Astrocyte of the spinal cord (primary cell): ENCODE measurements around the gene CHDH.

Experiments used
- DNase-seq: peaks from one replicate; pipeline ENCODE4 v3.0.0; 2011; ENCODE audit warnings: low read depth, low spot score
- H3K4me3 ChIP-seq: 2 replicates; pipeline ENCODE4 v1.5.1; 2011; ENCODE audit warnings: low read depth, mild to moderate bottlenecking, low read length, moderate library complexity
- in situ Hi-C: cut with HindIII; loops from 2 replicates; pipeline ENCODE4 v1.10.0; 2017; ENCODE audit warnings: low sequenced_read_pairs
- TF ChIP-seq, protein P1 (sequence below): IDR thresholded peaks from 2 replicates; pipeline ENCODE4 v1.5.1; 2012; ENCODE audit warnings: low read depth, mild to moderate bottlenecking, low read length, inconsistent platforms

Gene CHDH

DNA sequence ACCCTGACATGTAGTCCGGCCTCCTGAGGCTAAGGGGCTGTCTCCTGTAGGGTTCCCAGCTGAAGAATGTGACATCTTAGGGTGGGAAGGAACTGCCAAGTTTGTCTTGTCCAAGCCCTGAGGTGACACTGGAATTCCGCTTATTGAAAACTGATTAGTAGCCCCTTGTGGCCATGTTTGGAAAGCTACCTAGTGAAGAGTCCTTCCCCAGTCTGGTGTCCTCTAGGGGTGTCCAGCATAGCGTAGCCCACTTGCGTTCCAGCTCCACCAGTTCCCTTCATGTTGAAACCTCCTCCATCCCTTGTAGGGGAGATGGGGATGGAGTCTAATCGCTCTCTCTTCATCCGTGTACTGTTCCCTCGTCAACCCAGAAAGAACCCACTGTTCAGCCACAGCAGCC is 79.5 kb downstream of the CHDH start:
- no peak for DNase-seq
- in situ Hi-C loops, result no loop called here
- TF ChIP-seq, protein P1, sequence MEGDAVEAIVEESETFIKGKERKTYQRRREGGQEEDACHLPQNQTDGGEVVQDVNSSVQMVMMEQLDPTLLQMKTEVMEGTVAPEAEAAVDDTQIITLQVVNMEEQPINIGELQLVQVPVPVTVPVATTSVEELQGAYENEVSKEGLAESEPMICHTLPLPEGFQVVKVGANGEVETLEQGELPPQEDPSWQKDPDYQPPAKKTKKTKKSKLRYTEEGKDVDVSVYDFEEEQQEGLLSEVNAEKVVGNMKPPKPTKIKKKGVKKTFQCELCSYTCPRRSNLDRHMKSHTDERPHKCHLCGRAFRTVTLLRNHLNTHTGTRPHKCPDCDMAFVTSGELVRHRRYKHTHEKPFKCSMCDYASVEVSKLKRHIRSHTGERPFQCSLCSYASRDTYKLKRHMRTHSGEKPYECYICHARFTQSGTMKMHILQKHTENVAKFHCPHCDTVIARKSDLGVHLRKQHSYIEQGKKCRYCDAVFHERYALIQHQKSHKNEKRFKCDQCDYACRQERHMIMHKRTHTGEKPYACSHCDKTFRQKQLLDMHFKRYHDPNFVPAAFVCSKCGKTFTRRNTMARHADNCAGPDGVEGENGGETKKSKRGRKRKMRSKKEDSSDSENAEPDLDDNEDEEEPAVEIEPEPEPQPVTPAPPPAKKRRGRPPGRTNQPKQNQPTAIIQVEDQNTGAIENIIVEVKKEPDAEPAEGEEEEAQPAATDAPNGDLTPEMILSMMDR, result no peak

DNA sequence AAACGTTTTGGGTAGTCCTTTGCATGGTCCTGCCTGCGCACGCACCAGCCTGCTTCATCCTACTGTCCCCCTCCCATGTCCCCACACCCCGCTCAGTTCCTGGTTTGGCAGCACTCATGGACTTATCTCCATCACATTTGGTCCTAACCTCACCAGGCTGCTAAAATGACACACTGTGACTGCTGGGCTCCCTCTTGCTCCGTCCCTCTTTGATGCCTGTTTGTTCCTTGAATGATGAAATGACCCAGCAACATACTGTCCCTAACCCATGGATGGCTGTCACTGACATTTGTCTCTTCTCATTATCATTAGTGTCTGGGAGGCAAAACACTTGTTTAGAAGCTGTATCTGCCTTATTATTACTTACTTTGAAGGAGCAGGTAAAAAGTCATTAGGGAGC is 80.5 kb downstream of the CHDH start:
- no peak overlapping the region for H3K4me3 ChIP-seq
- TF ChIP-seq, protein P1, result no peak
- in situ Hi-C loops, result no loop called here
- no peak for DNase-seq

More for the DNA sequence above, 79.5 kb downstream of the CHDH start:
- no peak overlapping the region for H3K4me3 ChIP-seq

DNA sequence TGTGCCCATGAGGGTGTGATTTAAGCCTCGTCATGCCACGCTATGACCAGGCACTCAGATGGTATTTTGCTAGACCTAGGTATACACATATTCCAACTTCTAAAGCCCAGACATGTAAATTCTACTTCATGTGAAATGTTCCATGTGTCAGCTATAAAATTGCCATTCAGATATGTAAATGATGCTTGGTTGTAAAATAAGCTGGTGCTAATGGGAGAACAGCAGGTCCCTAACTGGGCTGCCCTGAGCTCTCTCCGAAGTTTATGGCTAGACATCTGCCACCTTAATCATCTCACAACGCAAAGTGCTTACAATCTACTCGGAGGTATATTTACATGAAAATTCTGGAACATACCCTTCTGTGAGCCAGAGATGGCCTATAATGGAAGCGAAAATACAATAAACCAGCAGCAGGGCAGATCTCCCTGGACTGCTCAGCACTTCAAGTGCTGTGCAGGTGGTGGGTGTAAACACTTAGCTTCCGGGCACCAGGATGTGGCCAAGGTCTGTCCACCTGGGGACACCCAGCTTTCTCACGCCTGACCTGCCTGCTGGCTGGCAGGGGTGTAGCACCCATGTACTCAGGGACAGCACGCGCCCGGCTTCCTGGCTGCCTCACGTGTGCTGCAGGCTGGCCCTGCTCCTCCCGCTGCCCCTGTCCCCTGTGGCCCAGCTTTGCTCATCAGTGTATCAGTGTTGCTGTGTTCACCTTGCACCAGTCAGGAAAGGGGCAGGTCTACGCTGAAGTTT is 82.0 kb downstream of the CHDH start:
- TF ChIP-seq, protein P1, result no peak
- no peak for DNase-seq
- H3K4me3 ChIP-seq, result no peak overlapping the region
- in situ Hi-C loops, result no loop called here

DNA sequence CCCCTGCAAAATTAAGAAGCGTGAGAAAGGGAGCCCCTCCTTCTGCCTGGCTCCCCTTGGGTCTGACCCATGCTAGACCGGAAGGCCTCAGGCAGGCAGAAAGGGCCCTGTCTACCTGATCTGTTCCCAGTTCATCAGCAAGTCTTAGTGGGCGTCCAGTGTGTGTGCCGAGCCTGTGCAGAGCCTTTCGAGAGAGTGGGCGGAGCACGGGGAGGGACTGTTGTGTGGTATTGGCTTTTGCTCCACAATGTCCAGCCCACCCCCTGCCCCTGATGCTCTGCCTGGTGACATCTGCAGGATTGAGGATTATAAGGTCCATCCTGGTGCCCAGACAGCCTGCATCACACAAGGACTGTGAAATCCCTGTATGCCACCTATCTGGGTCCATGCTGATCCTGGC is 82.9 kb downstream of the CHDH start:
- in situ Hi-C loops, result no loop called here

More for the DNA sequence above, 82.9 kb downstream of the CHDH start:
- TF ChIP-seq, protein P1, result no peak
- no peak overlapping the region for H3K4me3 ChIP-seq
- no peak for DNase-seq
